NCI-H187 (cell line): Measurements from ENCODE around the gene MUC4.
"Not testable (repeated sequence)": the region's sequence is repeated elsewhere in the genome, so short reads cannot be mapped to it uniquely, and the experiment has no call there.

Source experiments
- DNase-seq, 2 experiments: peaks; one replicate each; lab custom pipeline; 2025; lab: John Stamatoyannopoulos, UW

Gene MUC4

DNA sequence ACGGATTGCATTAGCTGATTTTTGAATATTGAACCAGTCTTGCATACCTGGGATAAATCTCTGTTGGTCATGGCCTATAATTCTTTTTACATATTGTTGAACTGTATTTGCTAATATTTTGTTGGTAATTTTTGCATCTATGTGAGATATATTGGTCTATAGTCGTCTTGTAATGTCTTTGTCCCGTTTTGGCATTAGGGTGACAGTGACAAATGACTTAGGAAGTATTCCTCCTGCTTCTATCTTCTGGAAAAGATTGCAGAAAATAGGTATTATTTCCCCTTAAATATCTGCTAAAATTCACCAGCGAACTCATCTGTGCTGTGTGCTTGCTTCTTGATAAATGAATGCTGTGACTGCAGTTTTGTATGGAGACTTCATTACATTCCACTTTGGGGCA, 67.3 kb downstream of the MUC4 start:
- DNase-seq, result no peak

GRCh38 chr3:195739561-195740111, 72.1 kb downstream of the MUC4 start:
- no peak for DNase-seq

- no peak for DNase-seq
Measured at GRCh38 chr3:195738274-195739044, 73.3 kb downstream of the MUC4 start.

- not testable (repeated sequence) for DNase-seq
Measured at GRCh38 chr3:195737782-195738181, 73.9 kb downstream of the MUC4 start.

DNA sequence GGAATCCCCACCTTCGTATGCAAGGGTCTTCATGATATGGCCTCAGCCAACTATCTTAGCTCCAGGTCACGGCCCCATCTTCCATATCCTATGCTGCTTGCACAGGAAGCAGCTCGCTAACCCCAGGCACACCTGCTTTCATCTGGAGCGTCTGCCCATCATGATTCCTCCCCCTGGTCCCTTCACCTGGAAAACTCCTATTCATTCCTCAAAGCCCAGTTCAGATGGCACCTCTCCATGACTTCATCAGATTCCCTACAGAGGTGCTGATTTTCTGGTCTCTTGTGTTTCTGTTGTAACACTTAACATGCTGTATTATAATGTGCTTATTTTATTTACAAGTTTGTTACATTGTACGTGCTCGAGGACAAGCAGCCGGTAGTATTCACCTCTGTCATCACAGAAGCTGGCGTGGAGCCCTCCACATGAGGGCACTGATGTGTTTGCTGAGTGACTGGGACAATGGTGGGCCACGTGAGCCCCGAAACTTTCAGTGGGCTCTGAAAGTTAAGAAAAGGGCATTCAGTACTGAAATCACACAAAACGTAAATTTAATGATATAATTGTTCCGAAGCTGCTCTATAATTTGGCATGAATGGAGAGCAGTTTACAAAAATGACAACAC, 74.8 kb downstream of the MUC4 start:
- DNase-seq, result no peak

GRCh38 chr3:195735036-195735695, 76.6 kb downstream of the MUC4 start:
- no peak for DNase-seq

DNA sequence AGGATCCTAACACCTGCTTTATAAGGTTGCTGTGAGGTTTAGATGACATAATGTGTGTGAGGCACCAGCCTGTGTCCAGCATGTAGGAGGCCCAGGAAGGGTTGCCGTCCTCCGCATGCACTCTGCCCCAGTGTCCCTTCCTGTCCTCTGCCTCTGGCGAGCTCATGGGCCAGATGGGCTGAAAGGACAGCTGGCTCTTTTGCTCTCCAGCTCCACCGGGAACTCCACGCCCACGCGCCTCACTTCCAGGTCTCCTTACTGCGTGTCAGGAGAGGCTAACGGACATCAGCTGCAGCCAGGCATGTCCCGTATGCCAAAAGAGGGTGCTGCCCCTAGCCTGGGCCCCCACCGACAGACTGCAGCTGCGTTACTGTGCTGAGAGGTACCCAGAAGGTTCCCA, 78.8 kb downstream of the MUC4 start:
- no peak for DNase-seq

- DNase-seq, result no peak
Measured at GRCh38 chr3:195731356-195731905, 80.3 kb downstream of the MUC4 start.

DNA sequence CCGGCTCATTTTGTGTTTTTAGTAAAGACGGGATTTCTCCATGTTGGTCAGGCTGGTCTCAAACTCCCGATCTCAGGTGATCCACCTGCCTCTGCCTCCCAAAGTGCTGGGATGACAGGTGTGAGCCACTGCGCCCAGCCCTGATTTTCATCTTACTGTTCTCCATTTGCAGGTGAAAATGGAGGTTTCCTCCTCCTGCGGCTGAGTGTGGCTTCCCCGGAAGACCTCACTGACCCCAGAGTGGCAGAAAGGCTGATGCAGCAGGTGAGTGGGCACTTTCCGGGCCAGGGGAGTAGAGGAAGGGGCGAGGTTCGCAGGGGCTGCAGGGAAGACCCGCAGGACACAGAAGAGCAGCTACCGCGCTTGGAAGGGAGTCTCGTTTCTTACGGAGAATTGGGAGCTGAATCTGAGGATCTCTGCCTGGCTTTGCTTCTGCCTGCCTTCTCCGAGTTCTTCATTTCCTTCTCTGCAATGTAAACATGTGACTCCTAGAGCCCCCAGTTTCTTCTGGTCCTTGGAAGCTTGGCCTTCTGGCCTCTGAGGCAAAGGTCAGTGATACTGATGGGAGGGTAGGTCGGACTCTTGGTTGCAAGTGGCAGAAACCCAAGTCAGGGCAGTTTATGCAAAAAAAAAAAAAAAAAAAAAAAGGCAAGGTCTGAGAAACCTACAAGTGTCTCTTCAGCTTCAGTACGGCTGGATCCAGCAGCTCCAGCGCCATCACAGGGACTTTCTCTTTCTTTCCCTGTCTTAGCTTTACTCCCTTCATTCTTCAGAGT, 82.1 kb downstream of the MUC4 start:
- DNase-seq, result no peak

- not testable (repeated sequence) for DNase-seq
Measured at GRCh38 chr3:195728789-195729188, 82.9 kb downstream of the MUC4 start.

GRCh38 chr3:195727606-195728195, 84.0 kb downstream of the MUC4 start:
- DNase-seq, result no peak

- not testable (repeated sequence) for DNase-seq
Measured at GRCh38 chr3:195725916-195726740, 85.6 kb downstream of the MUC4 start.

DNA sequence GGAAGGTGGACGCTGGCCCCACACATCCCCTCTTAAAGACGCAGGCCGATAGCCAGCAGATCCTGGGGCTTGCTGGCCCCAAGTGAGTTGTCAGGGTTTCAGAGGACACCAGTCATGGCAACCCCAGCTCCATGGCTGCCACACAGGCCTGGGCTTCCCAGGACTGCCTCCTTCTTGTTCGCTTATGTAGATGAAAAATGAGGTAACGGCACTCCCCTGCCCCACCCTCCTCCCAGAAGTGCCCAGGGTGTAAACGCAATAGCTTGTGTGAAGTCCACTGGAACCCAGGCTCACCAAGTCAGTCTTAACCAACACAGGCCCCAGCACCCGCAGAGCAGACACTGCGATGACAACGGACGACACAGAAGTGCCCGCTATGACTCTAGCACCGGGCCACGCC, 87.4 kb downstream of the MUC4 start:
- not testable (repeated sequence) for DNase-seq

DNA sequence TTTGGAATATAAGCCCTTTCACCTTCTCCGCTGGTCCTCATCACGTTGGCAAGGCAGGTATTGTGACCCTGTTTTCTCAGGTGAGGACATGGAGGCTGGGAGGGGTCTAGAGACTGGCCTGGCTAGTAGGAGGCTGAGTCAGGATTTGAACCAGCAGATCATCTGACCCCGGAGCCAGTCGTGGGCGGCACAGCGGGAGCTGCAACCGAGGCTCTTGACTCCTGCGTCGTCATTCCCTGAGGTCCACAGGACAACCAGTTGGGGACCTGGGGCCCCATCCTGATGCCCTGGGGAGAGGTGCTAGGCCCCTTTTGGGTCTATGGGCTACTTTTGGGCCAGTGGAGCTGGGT, 88.8 kb downstream of the MUC4 start:
- not testable (repeated sequence) for DNase-seq

GRCh38 chr3:195722139-195722995, 89.4 kb downstream of the MUC4 start:
- DNase-seq, result not testable (repeated sequence)

DNA sequence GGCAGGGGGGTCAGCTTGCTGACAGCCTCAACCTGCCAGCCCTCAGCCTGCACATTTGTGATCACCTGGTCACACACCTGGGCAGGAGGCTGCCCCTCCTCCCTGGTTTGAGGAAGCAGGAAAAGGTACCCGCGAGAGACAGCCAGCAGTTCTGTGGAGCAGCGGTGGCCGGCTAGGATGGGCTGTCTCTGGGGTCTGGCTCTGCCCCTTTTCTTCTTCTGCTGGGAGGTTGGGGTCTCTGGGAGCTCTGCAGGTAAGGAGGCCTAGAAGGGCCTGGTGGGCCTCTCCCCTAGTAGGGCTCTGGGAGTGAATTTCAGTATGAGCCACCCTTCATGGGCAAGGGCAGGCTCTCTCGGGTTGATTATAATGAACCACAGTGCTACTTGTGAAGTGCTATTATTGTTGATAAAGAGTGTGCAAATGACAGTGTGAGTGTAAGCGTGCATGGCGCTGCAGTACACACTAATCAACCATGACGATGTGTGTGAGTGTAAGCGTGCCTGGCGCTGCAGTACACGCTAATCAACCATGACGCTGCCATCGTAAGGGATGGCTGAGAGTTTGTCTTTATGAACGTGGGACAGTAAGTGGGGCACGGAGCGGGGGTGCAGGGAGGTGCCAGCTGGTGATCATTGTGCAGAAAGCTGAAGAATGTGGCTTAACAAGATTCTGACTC, 90.8 kb downstream of the MUC4 start, which contains the start of gene MUC20:
TSS of gene MUC20 (plus strand) at position 148 of the 676 bp plus-strand sequence. CDS start at position 178, 30 bp downstream.
- DNase-seq, result not testable (repeated sequence)

GRCh38 chr3:195719514-195720254, 92.0 kb downstream of the MUC4 start:
- not testable (repeated sequence) for DNase-seq

GRCh38 chr3:195718477-195718984, 93.2 kb downstream of the MUC4 start:
- DNase-seq, result no peak
